T-helper 1 cell treated with Interleukin-12 subunit alpha and Interleukin-12 subunit beta and Interleukin-4 antibody, amounts not matched to agents 30 μg/mL and 1 μg/mL, for 36 hours (primary cell): ENCODE data around the gene GLIS1.

Experiments
- H3K27ac Mint-ChIP-seq: one replicate; pipeline ENCODE4 v1.8.0; 2021; ENCODE audit warnings: mild to moderate bottlenecking, mixed read lengths
- H3K27me3 Mint-ChIP-seq: one replicate; pipeline ENCODE4 v1.8.0; 2021; ENCODE audit warnings: low read depth, mixed read lengths
- H3K36me3 Mint-ChIP-seq: one replicate; pipeline ENCODE4 v1.8.0; 2021; ENCODE audit warnings: low read depth, mixed read lengths
- H3K4me1 Mint-ChIP-seq: one replicate; pipeline ENCODE4 v1.8.0; 2021; ENCODE audit warnings: low read depth, mixed read lengths
- H3K4me3 Mint-ChIP-seq: one replicate; pipeline ENCODE4 v1.8.0; 2021; ENCODE audit warnings: mild to moderate bottlenecking, moderate library complexity, mixed read lengths
- H3K9me3 Mint-ChIP-seq: one replicate; pipeline ENCODE4 v1.8.0; 2021; ENCODE audit warnings: mixed read lengths

Gene GLIS1

GRCh38 chr1:53677486-53677885 is 61.5 kb downstream of the GLIS1 start:
- Mint-ChIP-seq H3K27me3 (peaks cover 18% of the 10 kb centered on the region), H3K27ac (no peak overlapping the region), H3K4me3 (no peak overlapping the region), H3K4me1 (peaks cover 4% of the 10 kb centered on the region), H3K9me3 (no peaks in the 10 kb centered on the region), H3K36me3 (no peaks in the 10 kb centered on the region)

GRCh38 chr1:53672785-53673184 is 66.2 kb downstream of the GLIS1 start:
- no peak overlapping the region for H3K4me3 Mint-ChIP-seq
- no peaks in the 10 kb centered on the region for H3K9me3 Mint-ChIP-seq
- no peaks in the 10 kb centered on the region for H3K4me1 Mint-ChIP-seq
- no peak overlapping the region for H3K27ac Mint-ChIP-seq
- no peaks in the 10 kb centered on the region for H3K36me3 Mint-ChIP-seq
- no peaks in the 10 kb centered on the region for H3K27me3 Mint-ChIP-seq

GRCh38 chr1:53672243-53672642 is 66.7 kb downstream of the GLIS1 start:
- Mint-ChIP-seq H3K9me3 (no peaks in the 10 kb centered on the region), H3K36me3 (no peaks in the 10 kb centered on the region), H3K4me1 (no peaks in the 10 kb centered on the region)

GRCh38 chr1:53669621-53670191 is 69.3 kb downstream of the GLIS1 start:
- peaks cover 3% of the 10 kb centered on the region for H3K4me1 Mint-ChIP-seq
- no peak overlapping the region for H3K4me3 Mint-ChIP-seq
- H3K27me3 Mint-ChIP-seq = no peaks in the 10 kb centered on the region
- H3K27ac Mint-ChIP-seq = no peak overlapping the region
- no peaks in the 10 kb centered on the region for H3K36me3 Mint-ChIP-seq
- H3K9me3 Mint-ChIP-seq = no peaks in the 10 kb centered on the region

More at GRCh38 chr1:53672243-53672642, 66.7 kb downstream of the GLIS1 start:
- Mint-ChIP-seq H3K4me3 (no peak overlapping the region), H3K27ac (no peak overlapping the region), H3K27me3 (no peaks in the 10 kb centered on the region)

GRCh38 chr1:53666566-53666965 is 72.4 kb downstream of the GLIS1 start:
- no peak overlapping the region for H3K4me3 Mint-ChIP-seq
- peaks cover 3% of the 10 kb centered on the region for H3K4me1 Mint-ChIP-seq
- no peaks in the 10 kb centered on the region for H3K27me3 Mint-ChIP-seq
- H3K36me3 Mint-ChIP-seq = no peaks in the 10 kb centered on the region
- H3K9me3 Mint-ChIP-seq = no peaks in the 10 kb centered on the region
- H3K27ac Mint-ChIP-seq = no peak overlapping the region

GRCh38 chr1:53665996-53666395 is 73.0 kb downstream of the GLIS1 start:
- no peak overlapping the region for H3K4me3 Mint-ChIP-seq
- H3K27ac Mint-ChIP-seq = no peak overlapping the region
- no peaks in the 10 kb centered on the region for H3K36me3 Mint-ChIP-seq
- peaks cover 3% of the 10 kb centered on the region for H3K4me1 Mint-ChIP-seq
- no peaks in the 10 kb centered on the region for H3K27me3 Mint-ChIP-seq
- H3K9me3 Mint-ChIP-seq = no peaks in the 10 kb centered on the region

GRCh38 chr1:53663529-53664300 is 75.2 kb downstream of the GLIS1 start:
- Mint-ChIP-seq H3K36me3 (no peaks in the 10 kb centered on the region), H3K27ac (no peak overlapping the region), H3K4me1 (peaks cover 3% of the 10 kb centered on the region), H3K4me3 (no peak overlapping the region), H3K27me3 (no peaks in the 10 kb centered on the region), H3K9me3 (no peaks in the 10 kb centered on the region)

GRCh38 chr1:53662951-53663350 is 76.0 kb downstream of the GLIS1 start:
- no peaks in the 10 kb centered on the region for H3K36me3 Mint-ChIP-seq
- H3K9me3 Mint-ChIP-seq = no peaks in the 10 kb centered on the region
- no peaks in the 10 kb centered on the region for H3K27me3 Mint-ChIP-seq
- peaks cover 3% of the 10 kb centered on the region for H3K4me1 Mint-ChIP-seq
- no peak overlapping the region for H3K4me3 Mint-ChIP-seq
- H3K27ac Mint-ChIP-seq = no peak overlapping the region

- Mint-ChIP-seq H3K36me3 (no peaks in the 10 kb centered on the region), H3K4me1 (peaks cover 3% of the 10 kb centered on the region), H3K9me3 (no peaks in the 10 kb centered on the region), H3K27ac (no peak overlapping the region), H3K4me3 (no peak overlapping the region), H3K27me3 (no peaks in the 10 kb centered on the region)
These were observed 76.8 kb downstream of the GLIS1 start for GRCh38 chr1:53662169-53662568.

GRCh38 chr1:53661496-53661895 is 77.5 kb downstream of the GLIS1 start:
- Mint-ChIP-seq H3K4me3 (no peak overlapping the region), H3K27ac (no peak overlapping the region)

GRCh38 chr1:53660666-53661065 is 78.3 kb downstream of the GLIS1 start:
- peaks cover 2% of the 10 kb centered on the region for H3K27me3 Mint-ChIP-seq
- no peaks in the 10 kb centered on the region for H3K36me3 Mint-ChIP-seq
- H3K27ac Mint-ChIP-seq = no peak overlapping the region
- no peaks in the 10 kb centered on the region for H3K9me3 Mint-ChIP-seq
- H3K4me3 Mint-ChIP-seq = no peak overlapping the region
- H3K4me1 Mint-ChIP-seq = peaks cover 1% of the 10 kb centered on the region

More at GRCh38 chr1:53661496-53661895, 77.5 kb downstream of the GLIS1 start:
- Mint-ChIP-seq H3K27me3 (no peaks in the 10 kb centered on the region), H3K9me3 (no peaks in the 10 kb centered on the region), H3K4me1 (peaks cover 3% of the 10 kb centered on the region), H3K36me3 (no peaks in the 10 kb centered on the region)

- H3K27me3 Mint-ChIP-seq = peaks cover 9% of the 10 kb centered on the region
- no peaks in the 10 kb centered on the region for H3K9me3 Mint-ChIP-seq
- no peak overlapping the region for H3K4me3 Mint-ChIP-seq
- no peak overlapping the region for H3K27ac Mint-ChIP-seq
- no peaks in the 10 kb centered on the region for H3K4me1 Mint-ChIP-seq
- no peaks in the 10 kb centered on the region for H3K36me3 Mint-ChIP-seq
These were observed 79.5 kb downstream of the GLIS1 start for GRCh38 chr1:53659436-53659835.

GRCh38 chr1:53658489-53659230 is 80.3 kb downstream of the GLIS1 start:
- no peaks in the 10 kb centered on the region for H3K36me3 Mint-ChIP-seq
- H3K27ac Mint-ChIP-seq = no peak overlapping the region
- H3K27me3 Mint-ChIP-seq = peaks cover 14% of the 10 kb centered on the region
- no peak overlapping the region for H3K4me3 Mint-ChIP-seq
- H3K9me3 Mint-ChIP-seq = no peaks in the 10 kb centered on the region
- no peaks in the 10 kb centered on the region for H3K4me1 Mint-ChIP-seq

GRCh38 chr1:53657891-53658396 is 81.0 kb downstream of the GLIS1 start:
- Mint-ChIP-seq H3K4me1 (no peaks in the 10 kb centered on the region), H3K4me3 (no peak overlapping the region), H3K27me3 (peaks cover 14% of the 10 kb centered on the region), H3K36me3 (no peaks in the 10 kb centered on the region), H3K27ac (no peak overlapping the region), H3K9me3 (no peaks in the 10 kb centered on the region)

- Mint-ChIP-seq H3K4me1 (no peaks in the 10 kb centered on the region), H3K36me3 (no peaks in the 10 kb centered on the region), H3K4me3 (no peak overlapping the region), H3K27ac (no peak overlapping the region), H3K9me3 (no peaks in the 10 kb centered on the region), H3K27me3 (peaks cover 14% of the 10 kb centered on the region)
These were observed 81.5 kb downstream of the GLIS1 start for GRCh38 chr1:53657531-53657805.
